ENCODE results near the gene FBXO31.
"Not testable (repeated sequence)": the region's sequence is repeated elsewhere in the genome, so short reads cannot be mapped to it uniquely, and the experiment has no call there.

The FBXO31 gene

DNA sequence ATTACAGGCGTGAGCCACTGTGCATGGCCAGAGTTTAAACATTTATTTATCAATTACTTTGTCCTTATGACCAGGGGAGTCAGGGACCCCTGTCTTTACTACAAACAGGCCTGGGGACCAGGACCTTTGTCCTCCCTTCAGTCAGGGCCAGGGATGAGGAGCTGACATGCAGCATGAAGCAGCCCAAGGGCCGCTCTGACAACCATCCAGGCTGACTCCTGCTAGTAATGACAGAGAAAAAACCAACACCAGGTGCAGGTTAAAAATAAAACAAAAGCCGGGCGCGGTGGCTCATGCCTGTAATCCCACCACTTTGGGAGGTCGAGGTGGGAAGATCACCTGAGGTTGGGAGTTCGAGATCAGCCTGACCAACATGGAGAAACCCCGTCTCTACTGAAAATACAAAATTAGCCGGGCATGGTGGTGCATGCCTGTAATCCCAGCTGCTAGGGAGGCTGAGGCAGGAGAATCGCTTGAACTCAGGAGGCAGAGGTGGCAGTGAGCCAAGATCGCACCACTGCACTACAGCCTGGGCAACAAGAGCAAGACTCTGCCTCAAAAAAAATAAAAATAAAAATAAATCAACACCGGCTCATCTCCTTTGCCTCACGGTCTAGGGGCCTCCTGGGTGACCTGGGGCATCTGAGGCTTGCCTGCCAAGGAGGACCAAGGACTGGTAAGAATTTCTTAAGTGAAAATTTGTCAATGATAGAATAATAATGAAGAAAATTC lies 20.6 kb downstream of the FBXO31 start:
- not testable (repeated sequence) for DNase-seq

DNA sequence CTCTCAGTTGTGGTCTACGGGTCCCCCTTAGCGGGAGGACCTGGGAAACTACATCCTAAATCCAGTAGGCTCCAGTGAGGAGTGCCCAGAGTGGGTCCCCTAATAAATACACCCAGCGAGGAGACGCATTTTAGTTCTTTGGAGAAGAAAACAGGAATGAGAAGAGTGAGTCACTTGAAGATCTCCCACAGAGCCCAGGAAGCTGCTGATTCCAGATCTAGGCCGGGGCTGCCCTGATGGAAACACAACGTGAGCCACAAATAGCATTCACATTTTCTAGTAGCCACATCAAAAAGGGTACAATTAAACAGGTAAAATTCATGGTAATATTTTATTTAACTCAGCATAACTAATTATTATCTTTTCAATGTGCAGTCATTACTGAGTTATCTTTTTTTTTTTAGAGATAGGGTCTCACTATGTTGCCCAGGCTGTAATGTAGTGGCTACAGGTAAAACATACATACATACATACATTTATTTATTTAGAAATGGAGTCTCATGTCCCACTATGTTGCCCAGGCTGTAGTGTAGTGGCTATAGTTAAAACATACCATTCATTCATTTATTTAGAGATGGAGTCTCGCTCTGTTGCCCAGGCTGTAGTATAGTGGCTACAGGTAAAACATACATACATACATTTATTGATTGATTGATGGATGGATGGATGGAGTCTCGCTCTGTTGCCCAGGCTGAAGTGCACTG lies 21.5 kb downstream of the FBXO31 start:
- no peak for DNase-seq

DNA sequence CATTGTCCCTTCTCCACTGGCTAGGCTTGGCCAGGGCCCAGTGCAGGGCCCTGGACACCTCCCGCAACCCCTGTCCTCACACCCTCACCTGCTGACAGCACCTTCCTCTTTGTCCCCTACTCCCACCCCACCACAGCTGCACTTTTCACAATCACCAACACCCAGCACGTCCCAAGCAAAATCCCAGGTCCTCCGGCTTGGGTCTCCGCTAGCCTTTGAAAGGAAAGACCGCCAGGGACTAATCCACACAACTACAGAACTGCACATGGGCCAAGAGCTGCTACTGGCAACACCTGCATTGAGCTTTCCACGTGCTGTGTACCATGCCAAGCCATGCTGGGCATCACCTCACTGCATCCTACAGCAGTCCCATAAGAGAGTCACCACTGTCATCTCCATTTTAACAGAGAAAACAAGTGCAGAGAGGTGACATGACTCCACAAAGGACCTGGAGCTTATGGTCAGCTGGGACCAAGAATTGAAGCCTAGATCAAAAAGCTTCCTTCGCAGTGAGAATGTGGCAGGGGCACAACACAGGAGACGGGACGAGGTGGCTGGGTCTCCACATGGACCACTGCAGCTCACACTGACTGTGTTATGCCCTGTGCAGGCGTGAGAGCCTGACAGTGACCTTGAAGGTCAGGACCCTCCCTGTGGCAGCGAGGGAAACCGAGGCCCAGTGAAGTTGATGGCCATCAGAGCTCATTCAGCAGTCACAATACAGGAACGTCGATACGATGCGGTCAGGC lies 22.5 kb downstream of the FBXO31 start:
- no peak for DNase-seq

DNA sequence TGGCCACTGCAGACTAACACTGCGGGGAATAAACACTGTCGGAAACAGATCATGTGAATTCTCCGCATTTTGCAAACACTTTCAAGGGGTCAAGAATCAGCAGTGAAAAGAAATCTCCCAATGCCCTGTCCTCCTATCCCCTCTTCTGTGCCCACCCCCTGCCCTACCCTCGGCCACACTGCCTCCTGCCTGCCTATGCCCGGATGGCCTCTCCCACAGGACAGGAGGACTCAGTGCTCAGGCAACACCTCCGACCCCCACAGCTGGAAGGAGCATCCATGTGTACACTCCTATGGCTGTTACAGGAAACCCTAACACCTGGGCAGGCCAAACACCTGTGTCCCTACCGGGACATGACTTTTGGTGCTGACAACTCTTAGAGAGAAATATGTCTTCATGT lies 24.5 kb downstream of the FBXO31 start:
- no peak for DNase-seq

DNA sequence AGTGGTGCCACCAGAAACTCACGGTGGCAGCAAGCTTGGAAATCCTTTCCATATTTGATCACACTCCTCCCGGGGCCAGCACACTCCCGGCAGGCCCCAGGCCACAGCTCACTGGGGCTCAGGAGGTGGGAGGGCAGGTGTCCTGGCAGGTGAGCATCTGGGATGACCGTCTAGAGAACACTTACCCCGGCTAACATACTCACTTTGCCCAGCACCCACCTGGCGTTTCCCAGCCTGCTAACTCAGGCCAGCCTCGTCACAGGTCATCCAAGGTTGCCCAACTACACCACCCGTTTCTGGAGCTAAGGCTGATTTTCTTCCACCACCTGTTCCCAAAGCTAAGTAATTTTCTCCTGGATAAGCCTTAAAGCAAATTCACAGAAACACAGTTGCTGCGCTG lies 24.9 kb downstream of the FBXO31 start:
- no peak for DNase-seq

DNA sequence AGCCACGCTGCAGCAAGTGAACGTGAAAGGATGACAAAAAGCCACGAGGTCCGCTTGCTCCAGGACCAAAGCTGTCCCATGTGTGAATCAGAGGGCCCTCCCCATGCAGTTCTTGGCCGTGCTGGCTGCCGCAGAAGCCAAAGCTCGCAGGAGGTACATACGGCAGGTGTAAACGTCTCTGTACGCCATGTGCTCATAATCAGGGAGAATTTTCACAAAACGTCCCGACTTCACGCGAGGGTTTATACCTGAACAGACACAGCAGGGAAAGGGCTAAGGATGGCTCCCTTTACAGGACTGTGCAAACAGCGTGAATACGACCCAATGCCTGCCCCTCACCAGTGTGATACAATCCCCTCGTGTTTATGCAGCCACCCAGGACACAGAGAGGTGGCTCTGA lies 25.3 kb downstream of the FBXO31 start:
- DNase-seq, result no peak

DNA sequence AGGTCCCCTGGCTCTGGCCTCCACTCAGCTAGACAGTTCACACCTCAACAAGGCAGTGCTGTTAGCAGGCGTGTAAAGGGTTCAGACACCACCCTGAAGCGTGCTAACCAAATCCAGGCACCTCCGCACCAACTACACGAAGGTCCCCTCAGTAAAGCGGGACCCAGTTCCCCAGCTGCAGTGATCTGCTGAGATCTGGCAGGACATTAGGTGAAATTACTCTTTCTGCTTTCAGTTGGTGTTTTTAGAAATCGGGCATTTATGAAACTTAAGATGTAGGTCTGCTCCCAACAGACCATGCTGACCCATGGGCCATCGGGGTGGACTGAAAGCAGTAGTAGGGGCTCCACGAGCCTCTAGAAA lies 27.1 kb downstream of the FBXO31 start:
- no peak for DNase-seq

DNA sequence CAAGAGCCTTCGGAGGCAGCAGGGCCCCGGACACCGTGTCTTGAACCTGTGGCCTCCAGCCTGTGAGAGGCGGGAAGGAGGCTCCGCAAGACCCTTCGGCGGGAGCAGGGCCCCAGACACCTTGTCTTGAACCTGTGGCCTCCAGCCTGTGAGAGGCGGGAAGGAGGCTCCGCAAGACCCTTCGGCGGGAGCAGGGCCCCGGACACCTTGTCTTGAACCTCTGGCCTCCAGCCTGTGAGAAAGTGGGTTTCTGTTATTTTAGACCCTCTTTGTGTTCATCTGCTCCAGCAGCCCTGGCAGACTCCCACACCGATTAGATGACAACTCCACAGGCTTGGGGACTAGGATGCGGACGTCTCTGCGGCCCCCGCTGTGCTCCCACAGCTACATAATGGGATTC lies 30.0 kb downstream of the FBXO31 start:
- DNase-seq, result no peak

DNA sequence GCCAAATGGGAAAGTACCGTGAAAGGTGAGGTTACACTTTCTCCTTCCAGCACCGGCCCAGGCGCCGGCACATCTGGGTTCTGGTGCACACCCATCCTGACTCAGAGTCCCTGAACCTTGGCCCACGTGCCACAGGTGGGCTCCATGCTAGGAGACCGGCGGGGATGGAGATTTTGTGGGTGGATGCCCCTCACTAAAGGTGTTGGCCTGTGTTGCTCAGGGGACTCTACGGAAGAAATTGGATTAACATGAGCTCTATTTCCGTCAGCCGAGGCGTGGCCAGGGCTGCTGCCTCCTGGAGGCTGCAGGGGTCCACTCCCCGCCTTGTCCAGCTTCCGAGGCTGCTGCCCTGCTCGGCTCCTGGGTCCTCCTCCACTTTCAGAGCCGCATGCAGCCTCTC lies 30.8 kb downstream of the FBXO31 start:
- DNase-seq, result no peak

DNA sequence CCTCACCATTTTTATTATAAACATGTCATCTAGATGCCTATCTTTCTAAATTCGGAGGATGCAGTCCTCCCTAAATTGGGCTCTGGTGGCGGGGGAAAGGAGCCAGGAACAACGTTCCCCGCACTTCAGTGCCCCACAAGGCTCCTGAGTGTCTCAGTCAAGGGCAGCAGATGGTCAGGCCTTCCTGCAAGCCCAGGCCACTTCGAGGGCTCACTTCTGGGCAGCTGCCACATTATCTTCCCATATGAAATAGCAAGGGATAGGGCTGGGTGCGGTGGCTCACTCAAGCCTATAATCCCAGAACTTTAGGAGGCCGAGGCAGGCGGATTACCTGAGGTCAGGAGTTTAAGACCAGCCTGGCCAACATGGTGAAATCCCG lies 32.3 kb downstream of the FBXO31 start:
- no peak for DNase-seq

DNA sequence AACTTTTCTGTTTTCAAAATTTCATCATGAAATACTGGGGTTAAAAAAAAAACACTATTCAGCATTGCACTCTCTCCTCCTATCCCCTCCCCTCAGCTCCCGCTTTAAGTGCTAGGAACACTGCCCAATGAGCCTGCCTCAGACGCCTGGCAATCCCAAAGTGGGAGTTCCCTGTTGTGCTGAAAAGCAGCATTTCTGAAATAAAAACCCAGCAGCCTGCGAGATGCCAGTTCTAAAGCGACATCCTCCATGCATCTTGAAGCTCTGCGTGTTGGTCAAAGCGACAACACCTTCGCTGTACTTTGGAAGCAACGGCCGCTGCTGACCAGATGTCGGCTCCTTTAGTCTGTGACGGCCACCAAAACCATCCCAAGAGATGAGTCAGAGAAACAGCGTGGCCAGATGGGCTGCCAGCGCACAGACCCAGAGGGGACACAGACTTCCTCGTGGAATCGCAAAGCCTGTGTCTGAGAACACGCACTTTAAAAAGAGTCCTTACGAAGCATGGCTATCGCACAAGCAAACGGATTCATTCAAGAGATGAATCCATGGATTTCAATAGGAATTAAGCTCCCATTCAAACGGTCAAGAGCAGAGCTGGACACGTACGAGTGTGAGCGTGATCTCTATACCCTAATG lies 32.8 kb downstream of the FBXO31 start:
- DNase-seq, result no peak

DNA sequence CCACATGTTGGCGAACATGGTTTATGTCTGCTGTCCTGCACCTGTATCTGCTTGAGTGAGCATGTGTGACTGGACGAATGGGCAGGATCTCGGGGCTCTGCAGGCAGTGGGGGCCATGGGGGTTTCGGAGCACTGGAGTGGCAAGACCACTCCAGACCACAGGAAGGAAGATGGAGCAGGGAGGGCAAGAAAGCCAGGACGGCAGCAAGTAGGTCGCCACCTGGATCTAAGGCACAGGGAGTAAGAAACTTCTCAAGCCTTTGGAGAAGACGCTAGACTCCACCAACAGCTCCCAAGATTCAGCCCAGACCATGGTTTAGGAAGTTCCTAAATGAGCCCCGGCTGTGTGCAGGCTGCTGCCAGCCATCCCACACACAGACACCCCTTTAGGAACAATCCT lies 33.5 kb downstream of the FBXO31 start:
- no peak for DNase-seq

DNA sequence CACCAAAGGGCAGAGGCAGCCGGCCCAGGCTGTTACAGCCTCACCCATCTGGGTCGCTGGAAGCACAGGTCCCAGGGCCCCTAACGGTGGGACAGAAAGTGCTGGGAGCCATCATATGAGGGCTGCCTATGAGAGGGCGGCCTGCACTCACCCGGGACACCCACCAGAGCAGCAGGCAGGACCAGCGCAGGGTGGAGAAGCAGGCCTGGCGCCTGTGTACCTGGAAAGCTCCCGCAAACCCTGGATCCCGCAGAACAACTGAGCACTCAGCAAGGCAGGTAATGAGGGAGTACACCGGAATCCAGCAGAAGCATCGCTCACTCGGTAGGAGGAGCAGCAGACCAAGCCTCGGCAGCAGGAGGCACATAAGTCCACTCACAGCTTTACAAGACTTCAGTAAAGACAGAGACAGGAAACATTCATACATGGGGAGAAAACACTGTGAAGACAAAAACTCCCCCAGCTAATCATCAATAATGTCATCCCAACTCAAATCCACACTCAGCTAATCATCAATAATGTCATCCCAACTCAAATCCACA lies 34.9 kb downstream of the FBXO31 start:
- no peak for DNase-seq

DNA sequence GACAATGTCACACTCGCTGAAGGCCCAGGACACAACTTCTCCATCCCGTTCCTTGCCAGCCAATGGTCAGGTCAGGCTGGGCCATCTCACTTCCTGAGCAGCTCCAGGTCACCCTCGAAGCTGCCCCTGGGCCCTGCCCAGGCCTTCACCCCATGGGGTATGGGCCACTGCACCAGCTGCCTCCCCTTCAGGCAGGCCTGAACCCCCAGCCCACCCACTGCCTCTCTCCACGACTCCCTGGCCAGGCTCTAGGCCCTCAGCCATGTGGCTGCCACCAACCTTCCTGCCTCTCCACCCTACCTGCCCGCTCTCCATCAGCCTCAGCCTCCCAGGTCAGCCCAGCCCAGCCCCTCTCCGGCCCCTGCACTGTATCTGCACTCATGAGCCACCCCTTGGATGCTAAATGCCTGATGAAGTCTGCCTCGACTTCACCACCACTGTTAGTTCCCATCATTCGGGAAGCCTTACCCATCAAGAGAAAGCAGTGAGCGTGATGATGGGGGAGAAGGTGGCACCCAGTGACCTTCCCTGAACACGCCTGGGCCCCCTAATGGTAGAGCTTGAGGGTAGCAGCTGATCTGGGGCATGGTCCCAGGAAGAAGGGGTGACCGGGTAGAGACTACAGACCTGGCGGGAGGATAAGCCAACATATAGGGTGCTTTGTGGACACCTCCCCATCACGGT lies 35.5 kb downstream of the FBXO31 start:
- no peak for DNase-seq

DNA sequence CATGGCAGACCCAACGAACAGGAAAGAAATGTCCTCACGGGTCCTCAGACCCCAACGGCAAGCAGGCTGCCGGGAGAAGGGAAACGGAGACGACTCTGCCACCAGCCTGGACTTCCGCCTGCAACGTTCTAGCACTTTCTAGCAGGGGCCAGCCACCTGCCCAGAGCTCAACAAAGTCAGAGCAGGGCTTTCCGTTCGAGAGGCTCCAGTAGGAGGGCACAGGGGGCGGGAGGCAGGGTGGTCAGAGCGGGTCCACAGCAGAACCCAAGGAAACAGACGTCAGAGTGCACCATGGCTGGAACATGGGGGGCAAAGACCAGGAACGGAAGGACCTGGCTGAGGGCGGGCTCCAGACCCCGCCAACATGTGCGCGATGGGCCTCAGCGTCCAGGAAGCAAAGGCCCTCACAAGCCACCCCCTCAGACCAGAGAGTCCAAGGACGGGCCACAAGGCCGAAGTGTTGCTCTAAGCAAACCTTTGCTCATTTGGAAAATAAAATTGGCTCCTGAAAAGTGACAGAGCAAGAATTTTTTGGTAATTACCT lies 37.0 kb downstream of the FBXO31 start:
- no peak for DNase-seq

DNA sequence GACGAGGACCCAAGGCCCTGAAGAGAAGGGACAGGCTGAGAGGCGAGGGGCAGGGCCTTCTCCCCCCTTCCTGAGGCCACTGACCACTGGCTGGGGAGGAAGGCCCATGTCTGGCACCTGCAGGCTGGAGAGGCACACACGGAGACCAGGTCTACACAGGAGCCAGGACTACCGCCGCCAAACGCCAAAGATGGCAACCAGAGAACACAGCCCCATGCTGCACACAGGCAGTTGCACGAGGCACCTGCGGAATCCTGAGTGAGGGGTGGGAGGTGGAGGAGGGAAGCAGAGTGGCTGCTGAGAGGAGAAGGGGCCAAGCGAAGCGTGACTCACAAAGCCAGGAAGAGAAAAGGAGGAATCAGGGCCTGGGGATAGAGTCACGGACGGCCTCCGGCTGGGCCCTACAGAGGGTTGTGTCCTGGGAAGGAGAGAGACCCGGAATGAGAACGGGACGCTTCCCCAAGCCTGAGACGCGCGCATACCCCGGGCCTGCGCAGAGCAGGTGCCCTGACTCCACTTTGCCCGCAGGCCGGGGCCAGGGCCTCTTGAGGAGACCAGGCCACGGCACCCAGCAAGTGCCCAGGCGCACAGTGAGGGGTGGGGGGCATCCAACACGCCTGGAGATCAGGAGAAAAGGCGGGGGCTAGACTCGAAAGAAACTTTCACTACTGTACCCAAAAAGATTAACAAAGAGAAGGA lies 37.7 kb downstream of the FBXO31 start:
- DNase-seq, result no peak

DNA sequence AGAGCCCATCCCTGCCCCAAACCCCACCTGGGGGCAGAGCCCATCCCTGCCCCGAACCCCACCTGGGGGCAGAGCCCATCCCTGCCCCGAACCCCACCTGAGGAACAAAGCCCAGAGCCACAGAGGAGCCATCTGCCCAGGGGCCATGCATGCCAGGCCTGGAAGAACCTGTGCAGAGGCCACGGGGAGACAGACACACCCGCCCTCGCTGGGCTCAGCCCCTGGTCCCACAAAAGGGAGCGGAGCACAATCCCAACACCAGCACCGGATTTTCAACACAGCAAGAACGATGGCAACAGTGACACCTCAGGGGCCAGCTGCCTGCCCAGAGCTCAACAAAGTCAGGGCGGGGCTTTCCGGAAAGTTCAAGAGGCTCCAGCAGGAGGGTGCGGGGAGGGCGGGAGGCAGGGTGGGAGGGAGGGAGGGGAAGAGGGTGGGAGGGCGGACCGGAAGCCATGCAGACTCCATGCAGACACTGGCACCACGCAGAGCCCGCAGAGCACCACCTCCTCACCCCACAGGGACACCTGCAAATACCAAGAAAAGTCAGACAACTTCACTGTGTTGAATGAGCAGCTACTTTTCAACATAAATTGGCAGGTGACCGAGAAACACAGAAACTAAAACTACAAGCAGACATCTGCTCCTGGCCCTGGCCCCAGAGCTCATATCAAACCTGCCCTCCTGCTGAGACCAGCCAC lies 38.5 kb downstream of the FBXO31 start:
- DNase-seq, result peak; percentile 9

DNA sequence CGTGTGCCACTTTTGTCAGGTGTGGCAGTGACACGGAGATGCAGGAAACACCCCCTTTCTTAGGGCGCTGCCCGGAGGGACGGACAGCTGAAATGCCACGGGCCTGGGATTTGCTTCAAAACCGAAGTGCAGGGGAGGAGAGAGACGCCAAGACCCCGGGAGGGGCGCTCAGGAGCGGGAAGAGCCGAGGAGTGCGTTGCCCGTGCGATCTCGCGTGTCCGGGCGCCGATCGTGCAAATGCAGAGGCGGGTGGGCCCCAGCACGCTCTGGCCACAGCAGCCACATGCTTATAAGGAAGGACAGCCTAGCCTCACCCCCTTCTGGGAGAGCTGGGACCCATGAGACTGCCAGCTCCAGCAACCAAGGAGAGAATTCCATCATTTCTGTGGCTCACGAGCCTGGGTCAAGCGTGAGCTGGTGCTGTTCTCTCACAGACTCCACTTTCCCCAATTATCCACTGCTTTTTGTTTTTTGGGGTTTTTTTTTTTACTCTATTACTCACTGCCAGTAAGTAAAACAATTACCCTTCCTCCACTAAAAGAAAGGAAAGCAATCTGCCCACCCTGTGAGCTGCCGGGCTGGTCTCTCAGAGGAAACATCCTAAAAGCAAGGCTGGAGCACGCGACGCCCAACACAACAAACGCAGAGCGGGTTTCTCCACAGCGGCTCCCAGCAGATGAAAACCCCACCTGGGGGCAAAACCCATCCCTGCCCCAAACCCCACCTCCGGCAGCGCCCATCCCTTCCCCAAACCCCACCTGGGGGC lies 39.2 kb downstream of the FBXO31 start:
- DNase-seq, result no peak

DNA sequence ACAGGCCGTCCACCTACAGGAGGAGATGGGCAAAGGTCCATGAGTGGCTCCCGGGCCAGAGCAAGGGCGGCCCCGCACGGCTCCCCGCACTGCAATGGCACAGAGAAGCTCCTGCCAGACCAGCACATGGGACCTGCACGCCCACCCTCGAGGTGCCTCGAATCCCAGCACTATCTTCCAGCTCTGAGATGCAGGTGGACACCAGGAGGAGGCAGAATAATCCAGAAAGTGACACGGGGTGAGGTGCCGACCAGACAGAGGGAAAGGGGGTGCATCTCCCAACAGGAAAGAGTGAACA lies 39.9 kb downstream of the FBXO31 start:
- no peak for DNase-seq

DNA sequence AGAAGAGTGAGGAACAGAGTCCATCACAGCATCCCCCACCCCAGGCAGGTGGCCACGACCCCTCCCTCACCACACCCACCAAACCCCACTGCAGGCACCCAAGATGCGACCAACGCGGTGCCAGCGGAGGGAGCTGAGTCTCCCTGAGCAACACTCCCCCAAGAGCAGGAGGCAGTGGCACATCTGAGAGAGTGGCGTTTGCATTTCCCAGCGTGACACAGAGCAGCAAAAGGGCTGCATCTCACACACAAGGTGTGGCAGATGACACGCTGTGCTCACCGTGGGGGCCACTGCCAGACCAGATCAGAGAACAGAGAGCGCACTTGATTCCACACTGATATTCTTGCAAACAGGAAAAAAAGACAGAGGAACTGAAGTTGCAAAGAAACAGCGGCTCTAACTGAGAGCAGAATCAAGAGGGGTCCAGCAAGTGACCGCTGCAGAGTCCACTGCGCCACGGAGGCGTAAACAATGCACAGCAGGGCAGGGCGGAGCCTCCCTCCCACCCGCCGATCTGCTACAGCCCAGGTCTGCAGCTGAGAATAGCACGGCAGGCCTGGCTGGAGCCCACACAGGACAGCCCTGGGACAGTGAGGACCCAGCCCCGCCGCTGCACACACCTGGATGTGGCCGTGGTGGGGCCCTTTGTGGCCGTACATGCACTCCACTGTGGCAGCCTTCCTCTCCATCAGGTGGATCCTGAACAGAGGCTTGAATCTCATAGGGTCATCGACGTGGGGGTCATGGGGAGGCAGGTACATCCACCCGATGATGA lies 40.4 kb downstream of the FBXO31 start:
- no peak for DNase-seq

Measured in hematopoietic multipotent progenitor cell treated with erythropoietin and hydrocortisone succinate and interleukin-3 and kit ligand, for 8 days (in vitro differentiated cells).